Measurements from ENCODE around the gene ZMYND10.
"Not testable (repeated sequence)": the region's sequence is repeated elsewhere in the genome, so short reads cannot be mapped to it uniquely, and the experiment has no call there.

The ZMYND10 gene

GRCh38 chr3:50324351-50325112 is 21.0 kb downstream of the ZMYND10 start:
- DNase-seq, result peak; percentile 46 to 55

GRCh38 chr3:50323614-50324199 is 21.8 kb downstream of the ZMYND10 start:
- DNase-seq, result no peak

GRCh38 chr3:50323092-50323600 is 22.4 kb downstream of the ZMYND10 start:
- no peak for DNase-seq

DNA sequence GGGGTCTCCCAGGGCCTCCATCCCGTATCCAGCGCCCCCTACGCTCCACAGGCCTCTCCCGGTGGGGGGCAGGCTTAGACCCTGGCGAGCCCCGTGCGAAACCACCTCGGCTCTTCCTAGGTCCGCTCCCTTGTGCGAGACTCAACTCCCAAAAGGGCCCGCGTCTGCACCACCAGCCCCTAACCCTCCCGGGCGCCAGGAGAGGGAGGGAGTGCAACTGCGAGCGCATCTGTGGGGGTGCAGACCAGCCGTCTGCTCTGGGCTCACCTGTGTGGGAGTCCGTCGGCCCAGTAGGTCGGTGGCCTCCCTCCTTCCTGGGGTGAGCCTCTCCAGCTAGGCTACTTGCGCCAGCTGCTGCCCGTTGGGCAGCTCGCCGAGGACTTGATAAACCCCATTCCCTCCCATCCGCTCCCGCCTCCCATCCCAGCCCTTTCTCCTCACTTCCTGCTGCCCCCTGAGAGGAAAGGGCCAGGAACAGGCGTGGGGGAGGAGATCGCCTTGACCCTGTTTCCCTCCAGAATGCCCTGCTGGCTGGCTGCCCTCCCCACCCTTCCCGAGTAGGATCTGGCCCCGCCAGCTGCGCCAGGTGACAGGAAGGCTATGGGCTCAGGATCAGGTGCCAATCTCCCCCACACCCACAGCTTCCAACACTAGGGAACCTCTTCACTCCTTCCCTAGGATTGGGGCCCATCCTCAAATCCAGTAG is 23.0 kb downstream of the ZMYND10 start, which contains the start of gene HYAL2:
HYAL2 (minus strand) TSS at position 360 of the 706 bp plus-strand sequence. CDS start 2,256 bp downstream, outside the sequence.
- no peak for DNase-seq

- DNase-seq, result no peak
Measured at GRCh38 chr3:50322115-50322385, 23.5 kb downstream of the ZMYND10 start.

DNA sequence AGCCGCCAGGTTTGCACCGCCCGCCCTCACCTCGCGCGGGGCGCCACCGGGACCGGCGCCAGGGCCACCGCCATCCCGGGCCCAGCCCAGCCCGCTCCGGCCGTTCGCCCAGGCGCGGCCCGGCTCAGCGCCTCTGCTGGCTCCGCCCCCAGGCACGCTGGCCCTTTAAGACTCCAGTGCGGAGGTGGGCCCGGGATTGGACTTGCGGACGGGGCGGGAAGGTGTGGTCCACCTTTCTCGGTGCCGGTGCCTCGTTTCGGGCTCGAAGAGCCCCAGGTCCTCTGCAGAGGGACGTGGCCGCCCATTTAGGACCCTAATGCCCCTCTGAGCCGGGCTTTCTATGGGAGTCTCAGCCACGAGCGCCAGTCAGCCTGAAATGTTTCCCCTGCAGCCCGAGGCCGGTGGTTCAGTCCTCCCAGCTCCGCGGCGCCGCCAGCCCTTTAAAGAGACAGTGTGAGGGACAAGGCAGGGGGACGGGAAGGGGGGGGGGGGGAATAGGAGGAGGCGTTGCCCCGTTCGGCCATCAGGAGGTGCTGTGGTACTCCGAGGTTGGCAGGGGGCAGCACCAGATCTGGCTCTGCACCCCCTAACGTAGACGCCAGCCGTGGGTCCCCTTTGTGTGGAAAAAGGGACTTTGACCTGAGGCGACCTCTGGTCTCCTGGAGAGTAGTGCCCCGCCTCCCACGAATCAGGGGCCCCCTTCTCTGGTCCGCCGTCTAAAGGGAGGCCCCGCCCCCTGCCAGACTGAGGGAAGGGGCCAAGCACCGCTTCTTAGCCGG is 24.0 kb downstream of the ZMYND10 start:
- peak; percentile 75 for DNase-seq

- DNase-seq, result peak; percentile 44 to 58
Measured at GRCh38 chr3:50320853-50321335, 24.6 kb downstream of the ZMYND10 start.

- DNase-seq, result no peak
Measured at GRCh38 chr3:50319894-50320625, 25.5 kb downstream of the ZMYND10 start.

- DNase-seq, result no peak
Measured at GRCh38 chr3:50319181-50319893, 26.2 kb downstream of the ZMYND10 start.

- no peak for DNase-seq
Measured at GRCh38 chr3:50318615-50319014, 26.9 kb downstream of the ZMYND10 start.

DNA sequence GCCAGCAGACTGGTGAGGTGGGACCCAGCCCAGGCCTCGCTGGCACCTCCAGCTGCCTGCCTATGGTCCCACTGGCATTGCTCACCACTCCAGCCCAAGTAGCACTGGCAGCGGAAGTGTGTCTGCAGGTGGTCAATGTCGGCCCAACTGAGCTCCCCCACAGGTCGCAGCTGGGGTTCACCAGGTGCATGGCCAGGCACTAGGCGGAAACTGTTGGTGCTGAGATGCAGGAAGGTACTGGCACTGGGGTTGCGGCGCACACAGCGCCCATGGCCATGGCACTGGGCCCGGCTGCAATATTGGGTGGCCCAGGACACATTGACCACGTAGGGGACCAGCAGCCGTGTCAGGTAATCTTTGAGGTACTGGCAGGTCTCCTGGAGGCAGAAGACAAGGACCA is 27.4 kb downstream of the ZMYND10 start:
- DNase-seq, result no peak

DNA sequence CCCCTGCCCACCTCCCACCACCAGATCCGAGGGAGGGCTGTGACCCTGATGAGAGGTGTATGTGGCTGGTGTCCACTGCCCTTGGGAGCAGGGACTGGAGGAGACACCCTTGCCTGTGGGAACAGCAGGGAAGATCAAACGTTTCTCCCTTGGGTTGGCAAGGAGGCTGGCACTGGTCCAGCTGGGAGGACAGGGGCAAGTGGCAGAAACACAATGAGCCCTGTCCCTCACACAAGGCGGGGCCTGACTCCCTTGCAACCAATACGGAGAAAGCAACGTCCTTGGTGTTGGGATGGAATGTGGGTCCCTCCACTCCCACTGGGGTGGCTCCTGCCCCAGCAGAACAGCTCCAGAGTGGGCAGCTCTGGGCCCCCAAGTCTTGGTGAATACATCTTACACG is 28.2 kb downstream of the ZMYND10 start:
- DNase-seq, result no peak

DNA sequence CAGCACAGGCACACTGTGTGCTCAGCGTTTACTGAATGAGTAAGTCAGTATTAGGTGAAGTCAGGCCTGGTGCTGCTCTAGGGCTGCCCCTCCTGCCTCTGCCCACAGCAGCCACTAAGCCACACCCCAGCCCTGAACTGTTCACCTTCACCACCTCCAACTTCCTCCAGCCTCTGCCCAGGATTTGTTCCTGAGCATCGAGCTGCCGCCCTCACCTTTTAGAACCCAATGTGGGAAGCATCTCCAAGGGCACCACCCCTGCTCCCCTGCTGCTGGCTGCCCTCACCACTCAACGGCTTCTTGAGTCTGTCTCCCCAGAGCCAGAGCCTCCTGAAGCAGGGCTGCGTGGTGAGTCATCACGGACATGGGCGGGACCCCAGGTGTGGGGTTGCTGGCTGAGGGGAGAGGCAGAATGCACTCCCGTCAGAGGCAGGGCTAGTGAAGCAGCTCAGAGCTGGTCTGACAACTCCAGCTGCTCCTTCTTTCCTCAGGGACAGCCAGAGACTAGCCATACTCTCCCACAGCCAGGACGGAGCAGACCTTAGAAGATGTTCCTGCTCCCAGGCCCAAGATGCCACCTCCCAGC is 28.8 kb downstream of the ZMYND10 start:
- DNase-seq, result peak; percentile 73 to 74

DNA sequence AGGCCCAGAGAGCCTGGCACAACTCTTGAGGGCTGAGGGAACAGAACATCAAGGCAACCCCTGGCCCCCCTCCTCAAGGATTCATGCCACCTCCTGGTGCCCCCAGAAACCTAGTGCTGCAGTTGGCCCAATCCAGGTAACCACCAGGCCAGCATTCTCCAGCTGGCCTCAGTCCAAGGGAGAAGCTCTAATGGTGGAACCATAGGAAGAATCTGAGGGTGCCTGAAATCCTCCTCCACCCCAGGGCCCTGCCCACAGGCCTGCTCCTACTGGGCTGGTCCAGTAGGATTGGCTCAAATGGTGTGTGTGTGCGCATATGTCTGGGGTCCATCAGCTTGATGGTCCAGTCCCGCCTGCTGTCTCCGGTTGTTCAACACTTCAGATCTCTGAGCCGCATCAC is 30.7 kb downstream of the ZMYND10 start:
- DNase-seq, result no peak

GRCh38 chr3:50314342-50314741 is 31.2 kb downstream of the ZMYND10 start:
- DNase-seq, result no peak

DNA sequence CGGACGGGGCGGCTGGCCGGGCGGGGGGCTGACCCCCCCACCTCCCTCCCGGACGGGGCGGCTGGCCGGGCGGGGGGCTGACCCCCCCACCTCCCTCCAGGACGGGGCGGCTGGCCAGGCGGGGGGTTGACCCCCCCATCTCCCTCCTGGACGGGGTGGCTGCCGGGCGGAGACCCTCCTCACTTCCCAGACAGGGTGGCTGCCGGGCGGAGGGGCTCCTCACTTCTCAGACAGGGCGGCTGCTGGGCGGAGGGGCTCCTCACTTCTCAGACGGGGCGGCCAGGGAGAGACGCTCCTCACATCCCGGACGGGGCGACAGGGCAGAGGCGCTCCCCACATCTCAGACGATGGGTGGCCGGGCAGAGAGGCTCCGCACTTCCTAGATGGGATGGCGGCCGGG is 33.5 kb downstream of the ZMYND10 start:
- DNase-seq, result not testable (repeated sequence)

DNA sequence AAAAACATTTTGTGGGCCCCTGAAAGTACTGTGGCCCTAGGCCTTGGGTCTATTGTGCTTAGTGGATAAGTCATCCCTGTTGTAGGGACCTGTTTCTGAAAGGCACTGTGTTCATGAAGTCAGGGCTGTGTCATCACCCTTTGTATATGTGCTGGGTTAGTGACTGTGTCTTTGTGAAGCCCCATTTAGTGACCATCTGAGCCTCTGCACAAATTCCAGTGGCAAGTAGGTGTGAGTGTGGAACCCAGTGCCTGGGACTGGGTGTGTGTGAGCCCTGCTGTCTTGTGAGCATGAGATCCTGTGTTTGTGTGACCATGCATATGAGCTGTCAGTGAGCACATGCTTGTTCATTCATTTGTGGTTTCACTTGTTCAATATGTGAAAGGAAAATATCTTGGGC is 40.9 kb downstream of the ZMYND10 start:
- DNase-seq, result no peak

DNA sequence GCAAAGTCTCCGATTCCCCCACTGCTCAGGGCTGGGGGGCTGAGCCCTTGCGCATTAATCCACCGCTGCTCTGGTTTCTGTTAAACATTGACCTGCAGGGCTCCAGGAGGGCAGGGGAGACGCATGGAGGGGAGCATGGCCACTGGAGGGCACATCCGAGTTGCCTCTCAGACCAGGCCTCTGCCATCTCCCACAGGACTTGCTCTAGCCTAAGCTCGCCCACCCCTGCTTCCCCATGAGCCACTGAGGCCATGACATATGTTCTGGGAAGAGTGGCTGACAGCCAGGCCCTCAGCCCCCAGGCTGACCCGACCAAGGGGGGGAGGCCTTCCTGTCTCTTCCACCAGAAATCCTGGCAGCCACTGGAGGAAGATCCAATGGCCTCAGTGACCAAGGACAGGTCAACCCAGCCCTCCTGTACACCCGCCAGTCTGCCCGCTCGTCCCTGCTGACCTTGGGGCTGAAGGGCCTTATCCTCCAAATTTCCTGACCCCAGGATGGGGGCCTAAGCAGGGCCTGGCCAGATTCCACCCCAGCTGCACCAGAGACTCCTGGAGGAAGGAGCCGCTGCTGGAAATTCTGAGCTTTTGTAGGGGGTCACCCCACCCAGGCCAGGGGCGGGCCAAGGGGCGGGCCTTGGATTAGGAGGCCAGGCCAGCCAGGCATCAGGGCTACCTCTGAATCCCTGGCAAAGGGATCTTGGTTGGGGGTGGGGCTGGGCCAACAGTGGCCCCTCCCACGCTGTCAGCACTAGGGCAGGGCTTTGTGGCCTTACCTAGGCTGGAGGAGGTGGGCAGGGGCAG is 42.3 kb downstream of the ZMYND10 start, which contains the start of gene HYAL1:
HYAL1 (minus strand) TSS at position 562 of the 803 bp plus-strand sequence. CDS start 618 bp downstream, outside the sequence.
- no peak for DNase-seq

DNA sequence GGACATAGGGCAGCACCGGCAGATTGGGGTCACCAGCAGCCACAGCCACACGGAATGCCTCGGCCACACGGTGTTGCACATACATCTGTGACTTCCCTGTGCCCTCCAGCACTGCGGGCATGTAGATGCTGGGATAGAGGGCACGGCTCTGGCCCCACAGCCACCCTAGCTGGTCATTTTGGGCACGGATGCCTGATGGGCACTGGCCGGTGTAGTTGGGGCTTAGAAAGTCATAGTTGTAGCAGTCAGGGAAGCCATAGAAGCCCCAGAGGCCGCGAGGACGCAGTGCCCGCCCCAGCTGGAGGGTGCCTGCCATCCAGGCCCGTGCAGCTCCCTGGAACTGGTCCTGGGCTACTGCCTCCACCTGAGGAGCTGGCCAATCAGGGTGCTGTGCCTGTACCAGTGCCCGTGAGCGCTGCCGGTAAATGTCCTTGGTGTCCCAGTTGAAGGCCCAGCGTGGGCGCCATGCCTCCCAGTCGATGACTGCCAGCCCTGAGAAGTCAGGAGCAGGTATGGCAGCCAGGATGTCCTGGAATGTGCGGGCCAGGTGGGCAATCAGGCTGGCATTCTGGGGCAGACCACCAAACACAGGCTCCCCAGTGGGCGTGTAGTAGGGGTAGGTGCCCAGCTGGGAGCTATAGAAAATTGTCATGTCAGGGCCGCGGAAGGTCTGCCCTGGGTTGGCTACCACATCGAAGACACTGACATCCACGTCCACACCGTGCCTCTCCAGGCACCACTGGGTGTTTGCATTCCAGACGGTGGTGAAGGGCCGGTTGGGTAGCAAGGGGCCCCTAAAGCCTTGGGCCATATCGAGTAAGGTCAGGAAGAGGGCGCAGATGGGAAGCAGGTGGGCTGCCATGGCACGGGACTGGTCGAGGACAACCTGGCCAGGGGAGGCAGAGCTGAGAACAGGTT is 43.2 kb downstream of the ZMYND10 start:
- no peak for DNase-seq
